Ishikawa (cell line): Measurements from ENCODE around the gene CTNNBL1.

Source experiments
- CREB1 ChIP-seq: IDR thresholded peaks from 2 replicates; pipeline ENCODE4 v1.6.1; 2012; ENCODE audit warnings: low read depth
- EGR1 ChIP-seq: IDR thresholded peaks from 2 replicates; pipeline ENCODE4 v1.6.1; 2012
- EP300 ChIP-seq: IDR thresholded peaks from 2 replicates; pipeline ENCODE4 v1.6.1; 2012; ENCODE audit warnings: borderline replicate concordance
- FOXM1 ChIP-seq: IDR thresholded peaks from 2 replicates; pipeline ENCODE4 v1.6.1; 2012; ENCODE audit warnings: low read depth, borderline replicate concordance
- MAX ChIP-seq: IDR thresholded peaks from 2 replicates; pipeline ENCODE4 v1.6.1; 2012
- RAD21 ChIP-seq: IDR thresholded peaks from 2 replicates; pipeline ENCODE4 v1.6.1; 2012; ENCODE audit warnings: low read depth
- REST ChIP-seq: IDR thresholded peaks from 2 replicates; pipeline ENCODE4 v1.6.1; 2012; ENCODE audit warnings: low read depth, mild to moderate bottlenecking
- TAF1 ChIP-seq: IDR thresholded peaks from 2 replicates; pipeline ENCODE4 v1.6.1; 2012; ENCODE audit warnings: low read depth, mild to moderate bottlenecking
- TCF12 ChIP-seq: IDR thresholded peaks from 2 replicates; pipeline ENCODE4 v1.6.1; 2012; ENCODE audit warnings: low read depth
- TEAD4 ChIP-seq: IDR thresholded peaks from 2 replicates; pipeline ENCODE4 v1.6.1; 2012
- USF1 ChIP-seq: IDR thresholded peaks from 2 replicates; pipeline ENCODE4 v1.6.1; 2012

- TF ChIP-seq REST (no peak), CREB1 (no peak), MAX (no peak), TEAD4 (no peak), FOXM1 (no peak), USF1 (no peak), RAD21 (no peak), EP300 (no peak), EGR1 (no peak), TAF1 (no peak), TCF12 (no peak)
Measured at GRCh38 chr20:37904845-37905373, 211.1 kb downstream of the CTNNBL1 start.
